Smooth muscle cell (in vitro differentiated cells): ENCODE measurements around the gene PCNT. TPM values are rescaled to one million over a fixed set of nuclear protein-coding genes. Genes with fewer than 3 reads are reported as not detected.

Experiments
- DNase-seq: peaks from one replicate; lab custom pipeline; 2025; ENCODE audit not compliant: unreplicated experiment; lab: John Stamatoyannopoulos, UW
- H2AFZ ChIP-seq: fragments of 200-600 bp; sonication (generic); 2 replicates; pipeline ENCODE4 v1.6.0; 2016; ENCODE audit warnings: antibody characterized with exemption, low read depth, mild to moderate bottlenecking
- H3F3A ChIP-seq: fragments of 200-600 bp; sonication (generic); 2 replicates; pipeline ENCODE4 v1.6.0; 2017; ENCODE audit warnings: antibody characterized with exemption, low read depth
- H3K27ac ChIP-seq: fragments of 200-600 bp; sonication (generic); 2 replicates; pipeline ENCODE4 v1.5.1; 2016; ENCODE audit warnings: low read depth, mild to moderate bottlenecking
- H3K27me3 ChIP-seq: fragments of 200-600 bp; sonication (generic); 2 replicates; pipeline ENCODE4 v1.6.1; 2016; ENCODE audit warnings: low read depth, mild to moderate bottlenecking
- H3K36me3 ChIP-seq: fragments of 200-600 bp; sonication (generic); 2 replicates; pipeline ENCODE4 v1.5.1; 2016; ENCODE audit warnings: low read depth
- H3K4me1 ChIP-seq: fragments of 200-600 bp; sonication (generic); 2 replicates; pipeline ENCODE4 v1.5.1; 2016; ENCODE audit warnings: low read depth
- H3K4me2 ChIP-seq: fragments of 200-600 bp; sonication (generic); 2 replicates; pipeline ENCODE4 v1.6.0; 2016; ENCODE audit warnings: mild to moderate bottlenecking
- H3K4me3 ChIP-seq: fragments of 200-600 bp; sonication (generic); 2 replicates; pipeline ENCODE4 v1.5.1; 2016; ENCODE audit warnings: mild to moderate bottlenecking
- H3K79me2 ChIP-seq: fragments of 200-600 bp; sonication (generic); 2 replicates; pipeline ENCODE4 v1.6.0; 2016; ENCODE audit warnings: low read depth, mild to moderate bottlenecking
- H3K9ac ChIP-seq: fragments of 200-600 bp; sonication (generic); 2 replicates; pipeline ENCODE4 v1.6.0; 2016; ENCODE audit warnings: low read depth
- H3K9me3 ChIP-seq: fragments of 200-600 bp; sonication (generic); replicated peaks from 2 replicates; pipeline ENCODE4 v1.5.1; 2016; ENCODE audit warnings: low read depth
- H4K20me1 ChIP-seq: fragments of 200-600 bp; sonication (generic); 2 replicates; pipeline ENCODE4 v1.6.0; 2016; ENCODE audit warnings: low read depth
- WGBS: methylation state at CpG from one replicate; pipeline ENCODE4 v1.1.7; 2016; ENCODE audit warnings: low lambda C conversion rate; 5-methylcytosine and 5-hydroxymethylcytosine counted together
- polyA plus RNA-seq: library from polyadenylated mRNA; unstranded; fragments of >200 nt; fragmentation: Nextera tagmentation; extraction: Ambion mirVana; gene quantifications from 2 replicates; pipeline ENCODE4 v1.2.1, GENCODE V29; 2016
- total RNA-seq: library from RNA; depleted of rRNA; stranded (reverse); fragments of >200 nt; gene quantifications from 2 replicates; pipeline ENCODE4 v1.2.3, GENCODE V29; 2014
- TF ChIP-seq, protein P1 (sequence below): fragments of 200-600 bp; sonication (generic); IDR thresholded peaks from 2 replicates; pipeline ENCODE4 v1.5.1; 2017; ENCODE audit warnings: borderline replicate concordance, mild to moderate bottlenecking, antibody characterized with exemption; ENCODE audit not compliant: insufficient read depth, poor library complexity, severe bottlenecking

PCNT gene
- total and polyA plus RNA-seq, 2 experiments from 2014 or later, result 9.3 to 10.8 TPM

DNA sequence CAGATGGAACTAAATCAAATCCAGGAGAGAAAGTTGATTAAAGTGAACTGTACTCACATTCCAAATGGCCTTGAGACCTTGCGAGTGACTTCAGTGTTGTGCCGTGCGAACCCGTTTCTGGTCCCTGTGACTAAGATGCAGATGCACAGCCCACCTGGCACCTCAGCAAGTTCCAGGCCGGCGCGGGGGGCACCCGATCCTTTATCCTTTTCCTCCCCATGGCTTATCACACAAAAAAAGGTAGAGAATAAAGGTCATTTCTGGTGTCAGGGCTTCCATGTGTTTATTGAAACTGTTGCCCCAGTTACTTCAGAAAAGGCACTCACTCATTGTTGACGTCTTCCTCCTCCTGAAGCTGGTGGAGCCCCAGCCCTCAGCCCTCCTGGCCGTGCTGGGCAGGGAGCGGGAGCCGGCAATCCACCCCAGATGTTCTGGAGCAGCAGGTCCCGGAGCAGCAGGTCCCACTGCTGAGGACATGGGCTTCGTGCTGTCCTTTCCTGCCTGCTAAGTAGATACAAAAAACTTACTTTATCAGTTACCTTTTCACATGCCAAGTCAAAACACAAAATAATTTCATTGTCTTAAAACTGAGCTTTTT lies 53.0 kb downstream of the PCNT start:
- H3K9ac ChIP-seq, result no peak overlapping the region
- H3K4me3 ChIP-seq, result no peak overlapping the region
- 92% methylated on average over 14 of the region's 14 CpGs for WGBS
- no peaks in the 10 kb centered on the region for H3K36me3 ChIP-seq
- no peaks in the 10 kb centered on the region for H3K4me1 ChIP-seq
- H3F3A ChIP-seq, result no peaks in the 10 kb centered on the region
- H3K9me3 ChIP-seq, result no peaks in the 10 kb centered on the region
- H3K27me3 ChIP-seq, result no peaks in the 10 kb centered on the region
- H2AFZ ChIP-seq, result no peak overlapping the region
- no peak overlapping the region for H3K4me2 ChIP-seq
- no peak for DNase-seq
- no peak overlapping the region for H3K27ac ChIP-seq
- H4K20me1 ChIP-seq, result peaks cover 8% of the 10 kb centered on the region
- peaks cover 7% of the 10 kb centered on the region for H3K79me2 ChIP-seq
- TF ChIP-seq, protein P1, sequence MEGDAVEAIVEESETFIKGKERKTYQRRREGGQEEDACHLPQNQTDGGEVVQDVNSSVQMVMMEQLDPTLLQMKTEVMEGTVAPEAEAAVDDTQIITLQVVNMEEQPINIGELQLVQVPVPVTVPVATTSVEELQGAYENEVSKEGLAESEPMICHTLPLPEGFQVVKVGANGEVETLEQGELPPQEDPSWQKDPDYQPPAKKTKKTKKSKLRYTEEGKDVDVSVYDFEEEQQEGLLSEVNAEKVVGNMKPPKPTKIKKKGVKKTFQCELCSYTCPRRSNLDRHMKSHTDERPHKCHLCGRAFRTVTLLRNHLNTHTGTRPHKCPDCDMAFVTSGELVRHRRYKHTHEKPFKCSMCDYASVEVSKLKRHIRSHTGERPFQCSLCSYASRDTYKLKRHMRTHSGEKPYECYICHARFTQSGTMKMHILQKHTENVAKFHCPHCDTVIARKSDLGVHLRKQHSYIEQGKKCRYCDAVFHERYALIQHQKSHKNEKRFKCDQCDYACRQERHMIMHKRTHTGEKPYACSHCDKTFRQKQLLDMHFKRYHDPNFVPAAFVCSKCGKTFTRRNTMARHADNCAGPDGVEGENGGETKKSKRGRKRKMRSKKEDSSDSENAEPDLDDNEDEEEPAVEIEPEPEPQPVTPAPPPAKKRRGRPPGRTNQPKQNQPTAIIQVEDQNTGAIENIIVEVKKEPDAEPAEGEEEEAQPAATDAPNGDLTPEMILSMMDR, result no peak

GRCh38 chr21:46377789-46378188 lies 53.8 kb downstream of the PCNT start:
- 98% methylated on average over 14 of the region's 14 CpGs for WGBS
- no peak for DNase-seq
- no peaks in the 10 kb centered on the region for H3F3A ChIP-seq
- no peaks in the 10 kb centered on the region for H3K27me3 ChIP-seq
- TF ChIP-seq, protein P1, result no peak
- no peak overlapping the region for H2AFZ ChIP-seq
- H3K9ac ChIP-seq, result no peak overlapping the region
- no peak overlapping the region for H3K4me2 ChIP-seq
- no peak overlapping the region for H3K27ac ChIP-seq
- no peaks in the 10 kb centered on the region for H3K36me3 ChIP-seq
- peaks cover 8% of the 10 kb centered on the region for H4K20me1 ChIP-seq
- H3K4me1 ChIP-seq, result no peaks in the 10 kb centered on the region
- H3K79me2 ChIP-seq, result peaks cover 7% of the 10 kb centered on the region
- H3K4me3 ChIP-seq, result no peak overlapping the region
- no peaks in the 10 kb centered on the region for H3K9me3 ChIP-seq

DNA sequence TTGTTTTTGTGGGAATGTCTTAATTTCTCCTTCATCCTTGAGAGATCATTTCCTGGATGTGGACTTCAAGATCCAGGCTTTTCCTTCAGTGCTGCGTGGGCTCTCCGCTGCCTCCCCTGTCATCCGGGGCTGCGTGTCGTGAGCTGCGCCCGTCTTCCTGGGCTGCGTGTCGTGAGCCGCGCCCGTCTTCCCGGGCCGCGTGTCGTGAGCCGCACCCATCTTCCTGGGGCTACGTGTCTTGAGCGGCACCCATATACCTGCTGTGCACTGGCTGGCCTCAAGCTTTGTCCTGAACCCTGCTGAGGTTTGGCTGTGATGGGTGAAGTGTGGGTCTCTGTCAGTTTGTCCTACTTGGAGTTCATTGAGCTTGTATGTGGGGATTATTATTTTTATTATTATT lies 55.1 kb downstream of the PCNT start:
- no peaks in the 10 kb centered on the region for H3K27me3 ChIP-seq
- no peak overlapping the region for H3K4me2 ChIP-seq
- no peak overlapping the region for H3K9ac ChIP-seq
- TF ChIP-seq, protein P1, result no peak
- DNase-seq, result no peak
- no peaks in the 10 kb centered on the region for H3K4me1 ChIP-seq
- no peaks in the 10 kb centered on the region for H3K36me3 ChIP-seq
- H4K20me1 ChIP-seq, result peaks cover 8% of the 10 kb centered on the region
- no peak overlapping the region for H2AFZ ChIP-seq
- H3K27ac ChIP-seq, result no peak overlapping the region
- H3K79me2 ChIP-seq, result peaks cover 7% of the 10 kb centered on the region
- no peak overlapping the region for H3K4me3 ChIP-seq
- H3K9me3 ChIP-seq, result no peaks in the 10 kb centered on the region
- WGBS, result over 99% methylated on average over 19 of the region's 19 CpGs
- no peaks in the 10 kb centered on the region for H3F3A ChIP-seq

DNA sequence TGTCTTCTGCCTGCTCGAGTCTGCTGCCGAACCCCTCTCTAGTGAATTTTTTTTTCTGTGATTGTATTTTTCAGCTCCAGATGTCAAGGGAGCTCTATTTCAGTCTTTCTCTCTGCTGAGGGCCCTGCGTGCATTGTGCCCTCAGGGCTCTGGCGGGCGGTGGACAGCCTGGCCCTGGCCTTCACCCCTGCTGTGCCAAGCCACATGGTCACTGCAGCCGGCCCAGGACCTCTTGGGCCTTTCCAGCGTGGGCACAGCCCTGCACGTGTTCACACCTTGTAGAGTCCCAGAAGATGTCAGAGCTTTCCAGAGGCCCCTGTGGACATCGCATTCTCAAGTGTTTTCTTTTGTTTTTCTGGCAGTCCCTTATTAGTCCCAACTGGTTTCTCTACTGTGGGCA lies 55.7 kb downstream of the PCNT start:
- H2AFZ ChIP-seq, result no peak overlapping the region
- no peaks in the 10 kb centered on the region for H3K9me3 ChIP-seq
- H3K27me3 ChIP-seq, result no peaks in the 10 kb centered on the region
- TF ChIP-seq, protein P1, result no peak
- H3K4me1 ChIP-seq, result no peaks in the 10 kb centered on the region
- no peak overlapping the region for H3K4me2 ChIP-seq
- no peak overlapping the region for H3K9ac ChIP-seq
- peaks cover 8% of the 10 kb centered on the region for H4K20me1 ChIP-seq
- H3F3A ChIP-seq, result no peaks in the 10 kb centered on the region
- no peak for DNase-seq
- peaks cover 7% of the 10 kb centered on the region for H3K79me2 ChIP-seq
- no peaks in the 10 kb centered on the region for H3K36me3 ChIP-seq
- H3K27ac ChIP-seq, result no peak overlapping the region
- H3K4me3 ChIP-seq, result no peak overlapping the region
- 93% methylated on average over 9 of the region's 9 CpGs for WGBS
